ENCODE measurements around the gene INA. TPM values are rescaled to one million over a fixed set of nuclear protein-coding genes. Genes with fewer than 3 reads are reported as not detected.

INA gene
- total RNA-seq, 1 experiment from 2014 or later = 14.0 TPM

GRCh38 chr10:103246324-103246723 is 30.6 kb upstream of the INA start:
- no peak overlapping the region for H3K4me3 Mint-ChIP-seq
- H3T11ph ChIP-seq (ENCODE audit: low read length) = no peak overlapping the region

More at GRCh38 chr10:103246324-103246723, 30.6 kb upstream of the INA start:
- H3K27me3 ChIP-seq (ENCODE audit: insufficient read depth, low read length) = no peaks in the 10 kb centered on the region
- H4K91ac ChIP-seq (ENCODE audit: insufficient read length, low read depth, low read length) = no peak overlapping the region
- H3K4ac ChIP-seq (ENCODE audit: low read depth, low read length) = no peak overlapping the region
- Mint-ChIP-seq H3K27me3 (ENCODE audit: low read depth) (no peaks in the 10 kb centered on the region; the same call in 1 of the 2 replicates), H3K36me3 (ENCODE audit: insufficient read depth in 1 of 3, low read depth in 3 of 3) (peaks cover 2 to 5% (median 2%) of the 10 kb centered on the region in 3 experiments; a peak in 6 of 7 replicates), H3K4me1 (peaks cover 6% of the 10 kb centered on the region in 2 experiments), H3K27ac (no peak overlapping the region), H3K9me3 (peaks cover 5 to 10% of the 10 kb centered on the region in 2 experiments)
- H3K23ac ChIP-seq (ENCODE audit: insufficient read length, low read depth, low read length) = no peak overlapping the region
- TF ChIP-seq CTCF (conservative IDR thresholded peaks at IDR 0.05) = no peak; the same call in 2 of the 3 replicates
- no peak overlapping the region for H4K8ac ChIP-seq (replicated peaks; ENCODE audit: insufficient read length, low read depth, low read length)
- H4K20me1 ChIP-seq (ENCODE audit: control insufficient read depth, insufficient read depth, insufficient read length) = no peaks in the 10 kb centered on the region
- H2BK12ac ChIP-seq (ENCODE audit: insufficient read length, low read depth, low read length) = no peak overlapping the region
- H2BK120ac ChIP-seq (ENCODE audit: low read depth, low read length, poor library complexity, severe bottlenecking) = no peak overlapping the region
- 0 out of 2 replicates have a peak, but pooled peaks cover 3% of the 10 kb centered on the region for H3K4me1 ChIP-seq (ENCODE audit: insufficient read depth, low read length)
- no peak overlapping the region for H2BK15ac ChIP-seq (ENCODE audit: low read depth, low read length)
- no peak overlapping the region for H2AFZ ChIP-seq (ENCODE audit: low read length)
- H3K56ac ChIP-seq (ENCODE audit: insufficient read length, low read depth, low read length) = no peak overlapping the region
- H3K9ac ChIP-seq (ENCODE audit: extremely low read depth, insufficient read length, low read length) = no peak overlapping the region
- H3K14ac ChIP-seq (ENCODE audit: insufficient read depth, low read length) = no peak overlapping the region
- H2BK20ac ChIP-seq (ENCODE audit: low read depth, low read length, poor library complexity, severe bottlenecking) = no peak overlapping the region
- no CpG with 5 or more reads among the region's 4 CpGs for WGBS (ENCODE audit: extremely low coverage, insufficient read length, low lambda C conversion rate)
- no peaks in the 10 kb centered on the region for H3K23me2 ChIP-seq (ENCODE audit: insufficient read length, low read depth, low read length, poor library complexity, severe bottlenecking)
- no peaks in the 10 kb centered on the region for H3K79me1 ChIP-seq (ENCODE audit: insufficient read depth, low read depth, low read length, poor library complexity, severe bottlenecking)
- no peak overlapping the region for H3K4me2 ChIP-seq (ENCODE audit: insufficient read depth, insufficient read length, low read length)
- DNase-seq = no peak
- no peaks in the 10 kb centered on the region for H3K79me2 ChIP-seq (ENCODE audit: insufficient read depth, low read length)
- H3K9me3 ChIP-seq (ENCODE audit: control insufficient read depth, low read depth, low read length) = no peaks in the 10 kb centered on the region
- H3K18ac ChIP-seq (ENCODE audit: insufficient read length, low read depth, low read length) = no peak overlapping the region
- no peak overlapping the region for H2BK5ac ChIP-seq (ENCODE audit: insufficient read length, low read length)
- H3K27ac ChIP-seq (ENCODE audit: insufficient read length, low read depth, low read length) = no peak overlapping the region
- H2AK5ac ChIP-seq (ENCODE audit: insufficient read length, low read length) = no peak overlapping the region
- no peak overlapping the region for H4K5ac ChIP-seq (ENCODE audit: insufficient read length, low read depth, low read length)
